GM12878 (cell line): ENCODE data around the gene HLTF. TPM values are rescaled to one million over a fixed set of nuclear protein-coding genes. Genes with fewer than 3 reads are reported as not detected.

Source experiments
- ATAC-seq: fragments of 200-7000 bp; cut with Tn5 transposase; 3 replicates; pipeline ENCODE4 v1.9.1; 2020; ENCODE audit warnings: mild to moderate bottlenecking, moderate library complexity
- BruUV-seq: library from RNA; stranded (reverse); fragments of 400-500 nt; replicated peaks from 2 replicates; lab custom pipeline; 2021; lab: Mats Ljungman, UMichigan
- CTCF ChIA-PET: fragments of 300-600 bp; sonication (Branson Sonifier 250); formaldehyde crosslinking; extraction: SDS; loops from one replicate; lab custom pipeline; 2021; ENCODE audit warnings: inconsistent platforms; lab: Yijun Ruan, JAX
- POLR2A ChIA-PET: fragments of 350-600 bp; formaldehyde crosslinking; extraction: SDS; loops from one replicate; lab custom pipeline; 2021; ENCODE audit warnings: inconsistent platforms; lab: Charles Lee
- RAD21 ChIA-PET: fragments of 300-600 bp; sonication (Branson Sonifier 250); formaldehyde crosslinking; loops from one replicate; lab custom pipeline; 2023; ENCODE audit warnings: antibody characterized with exemption; ENCODE audit not compliant: unreplicated experiment; lab: Charles Lee
- SMC1A ChIA-PET: fragments of 300-600 bp; sonication (Branson Sonifier 250); formaldehyde crosslinking; loops from one replicate; lab custom pipeline; 2023; ENCODE audit not compliant: unreplicated experiment, uncharacterized antibody; lab: Charles Lee
- DNase-seq: peaks from one replicate; pipeline ENCODE4 v3.0.0-alpha.2; 2011; ENCODE audit warnings: low read depth, low spot score
- FAIRE-seq: peaks from 3 replicates; lab custom pipeline; 2011; peaks lifted over from hg19 to GRCh38; lab: Jason Lieb, UNC
- H2AFZ ChIP-seq: 2 replicates; pipeline ENCODE4 v1.6.0; 2011; ENCODE audit warnings: low read depth, low read length, control low read depth; ENCODE audit not compliant: control insufficient read depth
- H3K27ac ChIP-seq: 2 replicates; pipeline ENCODE4 v1.5.1; 2011; ENCODE audit warnings: control low read depth; ENCODE audit not compliant: control insufficient read depth, insufficient read depth
- H3K27me3 ChIP-seq, 2 experiments: replicated peaks in 1 of 2; 2 replicates each; pipeline versions ENCODE4 v1.6.0 to v1.6.1; 2011; ENCODE audit warnings: low read length in 1 of 2; ENCODE audit not compliant: control insufficient read depth in 2 of 2, insufficient read depth in 2 of 2
- H3K36me3 ChIP-seq, 2 experiments: 2 replicates each; pipeline ENCODE4 v1.5.1; 2011; ENCODE audit warnings: low read length in 1 of 2; ENCODE audit not compliant: control insufficient read depth in 2 of 2, insufficient read depth in 2 of 2
- H3K4me1 ChIP-seq: 2 replicates; pipeline ENCODE4 v1.6.1; 2011; ENCODE audit warnings: mild to moderate bottlenecking, low read length, moderate library complexity, mixed read lengths; ENCODE audit not compliant: control insufficient read depth, insufficient read depth
- H3K4me2 ChIP-seq: 2 replicates; pipeline ENCODE4 v1.6.0; 2011; ENCODE audit warnings: control low read depth; ENCODE audit not compliant: control insufficient read depth, insufficient read depth
- H3K4me3 ChIP-seq: fragments of 200-600 bp; sonication (generic); 2 replicates; pipeline ENCODE4 v1.5.1; 2016
- H3K79me2 ChIP-seq: 2 replicates; pipeline ENCODE4 v1.6.0; 2011; ENCODE audit warnings: low read length; ENCODE audit not compliant: control insufficient read depth, insufficient read depth
- H3K9ac ChIP-seq: 2 replicates; pipeline ENCODE4 v1.8.0; 2011; ENCODE audit warnings: low read length, control low read depth, mixed read lengths; ENCODE audit not compliant: control insufficient read depth, insufficient read depth
- H3K9me3 ChIP-seq: replicated peaks from 3 replicates; pipeline ENCODE4 v1.5.1; 2011; ENCODE audit warnings: mild to moderate bottlenecking, low read length; ENCODE audit not compliant: control insufficient read depth, insufficient read depth
- H4K20me1 ChIP-seq: 2 replicates; pipeline ENCODE4 v1.6.0; 2011; ENCODE audit not compliant: control insufficient read depth, insufficient read depth
- CHD2 ChIP-seq: IDR thresholded peaks from 2 replicates; pipeline ENCODE4 v1.6.1; 2011; ENCODE audit warnings: low read depth, low read length, improper control_type of control experiment, borderline replicate concordance
- E4F1 ChIP-seq: fragments of 450-650 bp; IDR thresholded peaks from 2 replicates; pipeline ENCODE4 v1.6.1; 2018; ENCODE audit warnings: borderline replicate concordance, mild to moderate bottlenecking; ENCODE audit not compliant: partially characterized antibody
- MLLT1 ChIP-seq: fragments of 450-650 bp; IDR thresholded peaks from 2 replicates; pipeline ENCODE4 v1.6.1; 2016; ENCODE audit warnings: mild to moderate bottlenecking
- NBN ChIP-seq: fragments of 450-650 bp; IDR thresholded peaks from 2 replicates; pipeline ENCODE4 v1.6.1; 2016
- SIX5 ChIP-seq: IDR thresholded peaks from 2 replicates; pipeline ENCODE4 v1.6.1; 2011; ENCODE audit warnings: mild to moderate bottlenecking, low read depth, low read length, moderate library complexity; ENCODE audit not compliant: severe bottlenecking
- TBL1XR1 ChIP-seq: IDR thresholded peaks from 2 replicates; pipeline ENCODE4 v1.6.1; 2012; ENCODE audit warnings: low read depth, low read length, improper control_type of control experiment
- ZSCAN29 ChIP-seq: fragments of 450-650 bp; IDR thresholded peaks from 2 replicates; pipeline ENCODE4 v1.6.1; 2017; ENCODE audit warnings: mild to moderate bottlenecking, moderate library complexity
- WGBS: methylation state at CpG from one replicate; pipeline ENCODE4 v1.1.6; 2016; ENCODE audit warnings: low lambda C conversion rate; ENCODE audit not compliant: insufficient replicate concordance, insufficient coverage; ENCODE audit errors: missing lambda C conversion rate; 5-methylcytosine and 5-hydroxymethylcytosine counted together
- in situ Hi-C: fragments of 300-500 bp; cut with MboI; formaldehyde crosslinking; loops from 9 replicates; pipeline ENCODE4 v1.14.3; 2018; ENCODE audit warnings: mixed read lengths
- intact Hi-C: fragments of 100-400 bp; cut with micrococcal nuclease; formaldehyde crosslinking; loops from one replicate; pipeline ENCODE4 v1.14.2; 2022; ENCODE audit not compliant: unreplicated experiment
- polyA plus RNA-seq, 11 experiments: library from polyadenylated mRNA; depleted of rRNA in 4 of 11; unstranded in 6 of 11; stranded (reverse) in 5 of 11; fragments of >200 nt; fragmentation: Nextera tagmentation in 4 of 11; fragmentation: Illumina TruSeq in 1 of 11; extraction: Ambion mirVana in 4 of 11; extraction: Trizol in 1 of 11; gene quantifications; 1 replicate in 1 of 11; 2 replicates in 10 of 11; pipeline versions ENCODE4 v1.2.1 to v1.2.3, GENCODE V29; 2011 to 2016; ENCODE audit warnings: inconsistent platforms in 2 of 11, missing spikeins in 2 of 11, low read depth in 1 of 11
- total RNA-seq, 4 experiments: library from RNA; depleted of rRNA in 3 of 4; stranded (reverse); fragments of >200 nt in 3 of 4; fragmentation: Illumina TruSeq in 1 of 4; extraction: Trizol in 1 of 4; gene quantifications; 2 replicates each; pipeline versions ENCODE4 v1.2.1 to v1.2.3, GENCODE V29; 2013 to 2021

The HLTF gene
- total and polyA plus RNA-seq, 10 of the 15 experiments (the other 5 are each of a cell fraction or from before 2014, with no cell fraction given): 13.7 to 50.4 (median 31.7) TPM

GRCh38 chr3:149101641-149102040 is 15.3 kb upstream of the HLTF start:
- Histone ChIP-seq H3K79me2 (no peaks in the 10 kb centered on the region), H3K36me3 (no peaks in the 10 kb centered on the region), H2AFZ (no peak overlapping the region), H3K27ac (no peak overlapping the region), H3K9ac (no peak overlapping the region), H4K20me1 (no peaks in the 10 kb centered on the region), H3K4me2 (no peak overlapping the region), H3K4me3 (no peak overlapping the region)
- ChIA-PET POLR2A (no interaction called here), RAD21 (no interaction called here), SMC1A (no interaction called here), CTCF (interaction anchor here (0.6 to 1.3 kb wide), 2 partner anchors 19 to 21 kb away, joined by 3 to 6 read pairs; no protein-coding TSS in a partner anchor)
- 50% methylated on average over 3 of the region's 3 CpGs for WGBS
- in situ Hi-C loops: no loop called here
- no peak for DNase-seq
- BruUV-seq: no TSS peak
- FAIRE-seq: no peak
- intact Hi-C loops: no loop called here
- TF ChIP-seq NBN (no peak), ZSCAN29 (no peak), TBL1XR1 (no peak), MLLT1 (no peak), SIX5 (no peak), CHD2 (no peak), E4F1 (no peak)
- TF ChIP-seq, all 136 proteins: peak for 0
- Histone ChIP-seq H3K4me1 (no peaks in the 10 kb centered on the region), H3K27me3 (no peaks in the 10 kb centered on the region), H3K9me3 (no peaks in the 10 kb centered on the region; the same call in 2 of the 3 replicates)
- no peak for ATAC-seq
